HEK293 (cell line): ENCODE data around the gene SBNO2.

Experiments used
- CTCF ChIP-seq: fragments of 450-650 bp; formaldehyde crosslinking; IDR thresholded peaks from 2 replicates; pipeline ENCODE4 v1.5.1; 2016; ENCODE audit warnings: missing biosample characterization, missing genetic modification characterization
- ZNF416 ChIP-seq: fragments of 450-650 bp; formaldehyde crosslinking; IDR thresholded peaks from 2 replicates; pipeline ENCODE4 v1.5.1; 2016; ENCODE audit warnings: missing biosample characterization, missing genetic modification characterization
- ZNF626 ChIP-seq: fragments of 450-650 bp; sonication (Bioruptor Pico); formaldehyde crosslinking; IDR thresholded peaks from 2 replicates; pipeline ENCODE4 v1.5.1; 2018; ENCODE audit warnings: missing biosample characterization, missing genetic modification characterization, inconsistent platforms

GRCh38 chr19:1155352-1156304, 18.4 kb downstream of the SBNO2 start:
- TF ChIP-seq CTCF (tag by site-specific recombination) = no peak
- no peak for TF ChIP-seq ZNF416 (tag by site-specific recombination)
- TF ChIP-seq ZNF626 (tag by site-specific recombination) = no peak
